Neural cell (in vitro differentiated cells): ENCODE results near the gene FHOD3. TPM values are rescaled to one million over a fixed set of nuclear protein-coding genes. Genes with fewer than 3 reads are reported as not detected.

Experiments used
- H2AFZ ChIP-seq: fragments of 200-600, 300-800 bp; sonication (generic), shearing (Covaris generic); 2 replicates; pipeline ENCODE4 v1.6.0; 2014; ENCODE audit warnings: low read depth, mild to moderate bottlenecking, antibody characterized with exemption, low read length, moderate library complexity
- H3F3A ChIP-seq: fragments of 200-600 bp; shearing (Covaris generic); 2 replicates; pipeline ENCODE4 v1.6.1; 2016; ENCODE audit warnings: mild to moderate bottlenecking, moderate library complexity, mixed read lengths, antibody characterized with exemption, low read length; ENCODE audit not compliant: insufficient read depth, poor library complexity, severe bottlenecking
- H3K27ac ChIP-seq: fragments of 200-600, 300-800 bp; sonication (generic), shearing (Covaris generic); 2 replicates; pipeline ENCODE4 v1.5.1; 2014; ENCODE audit warnings: mild to moderate bottlenecking, low read length, moderate library complexity
- H3K27me3 ChIP-seq: fragments of 300-800, 200-600 bp; sonication (generic), shearing (Covaris generic); 2 replicates; pipeline ENCODE4 v1.6.0; 2014; ENCODE audit warnings: mild to moderate bottlenecking, low read depth, low read length, moderate library complexity; ENCODE audit not compliant: insufficient read depth
- H3K36me3 ChIP-seq: fragments of 300-800, 200-600 bp; sonication (generic), shearing (Covaris generic); 2 replicates; pipeline ENCODE4 v1.5.1; 2014; ENCODE audit warnings: mild to moderate bottlenecking, antibody characterized with exemption, low read length, moderate library complexity; ENCODE audit not compliant: insufficient read depth
- H3K4me2 ChIP-seq: fragments of 300-800, 200-600 bp; sonication (generic), shearing (Covaris generic); 2 replicates; pipeline ENCODE4 v1.6.0; 2014; ENCODE audit warnings: mild to moderate bottlenecking, low read length
- H3K4me3 ChIP-seq: fragments of 300-800, 200-600 bp; sonication (generic), shearing (Covaris generic); 2 replicates; pipeline ENCODE4 v1.5.1; 2014; ENCODE audit warnings: mild to moderate bottlenecking, low read length, moderate library complexity
- H3K79me2 ChIP-seq: fragments of 200-600 bp; shearing (Covaris generic); replicated peaks from 2 replicates; pipeline ENCODE4 v1.6.0; 2014; ENCODE audit warnings: mild to moderate bottlenecking, low read length, moderate library complexity; ENCODE audit not compliant: insufficient read depth
- H3K9ac ChIP-seq: fragments of 300-800, 200-600 bp; sonication (generic), shearing (Covaris generic); 2 replicates; pipeline ENCODE4 v1.6.1; 2016; ENCODE audit warnings: mild to moderate bottlenecking, low read length, mixed read lengths
- H3K9me2 ChIP-seq: fragments of 200-600 bp; shearing (Covaris generic); 2 replicates; pipeline ENCODE4 v1.6.1; 2016; ENCODE audit warnings: mild to moderate bottlenecking, low read length, mixed read lengths; ENCODE audit not compliant: insufficient read depth
- H3K9me3 ChIP-seq: fragments of 200-600, 300-800 bp; sonication (generic), shearing (Covaris generic); 2 replicates; pipeline ENCODE4 v1.6.1; 2016; ENCODE audit warnings: mild to moderate bottlenecking, mixed run types, low read length, moderate library complexity, mixed read lengths
- H4K20me1 ChIP-seq: fragments of 200-600 bp; shearing (Covaris generic); 2 replicates; pipeline ENCODE4 v1.6.1; 2016; ENCODE audit warnings: mild to moderate bottlenecking, mixed run types; ENCODE audit not compliant: insufficient read depth
- EP300 ChIP-seq: fragments of 450-650 bp; conservative IDR thresholded peaks from 2 replicates; pipeline ENCODE4 v1.6.1; 2014; ENCODE audit warnings: antibody characterized with exemption, mild to moderate bottlenecking, moderate library complexity; ENCODE audit not compliant: poor library complexity, severe bottlenecking
- EZH2 ChIP-seq: fragments of 200-600, 300-800 bp; shearing (Covaris generic), sonication (generic); IDR thresholded peaks from 2 replicates; pipeline ENCODE4 v1.6.1; 2014; ENCODE audit warnings: antibody characterized with exemption, low read length, borderline replicate concordance, mild to moderate bottlenecking; ENCODE audit not compliant: insufficient read depth, poor library complexity, severe bottlenecking
- MXI1 ChIP-seq: fragments of 450-650 bp; conservative IDR thresholded peaks from 2 replicates; pipeline ENCODE4 v1.6.1; 2014; ENCODE audit warnings: antibody characterized with exemption, mild to moderate bottlenecking; ENCODE audit not compliant: poor library complexity, severe bottlenecking
- POLR2AphosphoS5 ChIP-seq: IDR thresholded peaks from 2 replicates; pipeline ENCODE4 v1.6.1; 2012
- RAD21 ChIP-seq: fragments of 450-650 bp; conservative IDR thresholded peaks from 2 replicates; pipeline ENCODE4 v1.6.1; 2014; ENCODE audit warnings: antibody characterized with exemption, mild to moderate bottlenecking, moderate library complexity
- SMC3 ChIP-seq: fragments of 450-650 bp; conservative IDR thresholded peaks from 2 replicates; pipeline ENCODE4 v1.6.1; 2014; ENCODE audit warnings: antibody characterized with exemption, mild to moderate bottlenecking, moderate library complexity; ENCODE audit not compliant: poor library complexity
- TAF1 ChIP-seq: IDR thresholded peaks from 2 replicates; pipeline ENCODE4 v1.6.1; 2012; ENCODE audit warnings: low read depth
- polyA plus RNA-seq: library from polyadenylated mRNA; depleted of rRNA; stranded (reverse); fragments of >200 nt; gene quantifications from 2 replicates; pipeline ENCODE4 v1.2.3, GENCODE V29; 2014
- TF ChIP-seq, protein P1 (sequence below): fragments of 450-650 bp; IDR thresholded peaks from 2 replicates; pipeline ENCODE4 v1.5.1; 2014; ENCODE audit warnings: antibody characterized with exemption, mild to moderate bottlenecking, moderate library complexity; ENCODE audit not compliant: poor library complexity, severe bottlenecking
- TF ChIP-seq, protein P2 (sequence below): IDR thresholded peaks from 2 replicates; pipeline ENCODE4 v1.6.1; 2012; ENCODE audit warnings: borderline replicate concordance

FHOD3 gene
- polyA plus RNA-seq, 1 donor from 2014 or later, result 19.4 TPM

DNA sequence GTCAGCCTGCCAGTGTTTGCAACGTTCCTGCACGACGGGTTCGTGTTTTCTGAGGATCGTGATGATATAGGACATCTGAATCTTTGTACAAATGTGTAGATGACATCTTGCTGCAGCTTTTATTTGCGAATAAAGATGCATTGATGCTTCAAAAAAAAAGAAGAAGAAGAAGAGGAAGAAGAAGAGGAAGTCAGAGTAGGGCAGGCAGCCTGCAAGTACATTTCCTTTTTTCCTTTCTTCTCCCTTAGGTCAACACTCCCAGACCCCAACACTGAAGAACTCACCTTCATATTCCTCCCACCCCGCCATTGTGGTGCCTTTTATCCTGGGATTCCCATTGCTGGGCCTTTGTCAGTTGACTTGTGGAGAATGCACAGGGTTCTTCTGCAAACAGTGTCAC lies 91.5 kb downstream of the FHOD3 start:
- Histone ChIP-seq H3K27ac (no peak overlapping the region), H3K79me2 (peaks cover 4% of the 10 kb centered on the region), H2AFZ (no peak overlapping the region), H3K9ac (no peak overlapping the region), H3K27me3 (no peaks in the 10 kb centered on the region), H3K4me2 (no peak overlapping the region), H4K20me1 (no peaks in the 10 kb centered on the region), H3K36me3 (no peaks in the 10 kb centered on the region), H3K4me3 (no peak overlapping the region), H3K9me3 (no peaks in the 10 kb centered on the region), H3F3A (no peaks in the 10 kb centered on the region), H3K9me2 (no peaks in the 10 kb centered on the region)
- TF ChIP-seq RAD21, result no peak
- TF ChIP-seq EZH2, result no peak
- TF ChIP-seq, protein P1, sequence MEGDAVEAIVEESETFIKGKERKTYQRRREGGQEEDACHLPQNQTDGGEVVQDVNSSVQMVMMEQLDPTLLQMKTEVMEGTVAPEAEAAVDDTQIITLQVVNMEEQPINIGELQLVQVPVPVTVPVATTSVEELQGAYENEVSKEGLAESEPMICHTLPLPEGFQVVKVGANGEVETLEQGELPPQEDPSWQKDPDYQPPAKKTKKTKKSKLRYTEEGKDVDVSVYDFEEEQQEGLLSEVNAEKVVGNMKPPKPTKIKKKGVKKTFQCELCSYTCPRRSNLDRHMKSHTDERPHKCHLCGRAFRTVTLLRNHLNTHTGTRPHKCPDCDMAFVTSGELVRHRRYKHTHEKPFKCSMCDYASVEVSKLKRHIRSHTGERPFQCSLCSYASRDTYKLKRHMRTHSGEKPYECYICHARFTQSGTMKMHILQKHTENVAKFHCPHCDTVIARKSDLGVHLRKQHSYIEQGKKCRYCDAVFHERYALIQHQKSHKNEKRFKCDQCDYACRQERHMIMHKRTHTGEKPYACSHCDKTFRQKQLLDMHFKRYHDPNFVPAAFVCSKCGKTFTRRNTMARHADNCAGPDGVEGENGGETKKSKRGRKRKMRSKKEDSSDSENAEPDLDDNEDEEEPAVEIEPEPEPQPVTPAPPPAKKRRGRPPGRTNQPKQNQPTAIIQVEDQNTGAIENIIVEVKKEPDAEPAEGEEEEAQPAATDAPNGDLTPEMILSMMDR, result no peak
- TF ChIP-seq MXI1, result no peak
- TF ChIP-seq SMC3, result no peak
- no peak for TF ChIP-seq EP300
- TF ChIP-seq POLR2AphosphoS5, result no peak
- TF ChIP-seq, protein P2, sequence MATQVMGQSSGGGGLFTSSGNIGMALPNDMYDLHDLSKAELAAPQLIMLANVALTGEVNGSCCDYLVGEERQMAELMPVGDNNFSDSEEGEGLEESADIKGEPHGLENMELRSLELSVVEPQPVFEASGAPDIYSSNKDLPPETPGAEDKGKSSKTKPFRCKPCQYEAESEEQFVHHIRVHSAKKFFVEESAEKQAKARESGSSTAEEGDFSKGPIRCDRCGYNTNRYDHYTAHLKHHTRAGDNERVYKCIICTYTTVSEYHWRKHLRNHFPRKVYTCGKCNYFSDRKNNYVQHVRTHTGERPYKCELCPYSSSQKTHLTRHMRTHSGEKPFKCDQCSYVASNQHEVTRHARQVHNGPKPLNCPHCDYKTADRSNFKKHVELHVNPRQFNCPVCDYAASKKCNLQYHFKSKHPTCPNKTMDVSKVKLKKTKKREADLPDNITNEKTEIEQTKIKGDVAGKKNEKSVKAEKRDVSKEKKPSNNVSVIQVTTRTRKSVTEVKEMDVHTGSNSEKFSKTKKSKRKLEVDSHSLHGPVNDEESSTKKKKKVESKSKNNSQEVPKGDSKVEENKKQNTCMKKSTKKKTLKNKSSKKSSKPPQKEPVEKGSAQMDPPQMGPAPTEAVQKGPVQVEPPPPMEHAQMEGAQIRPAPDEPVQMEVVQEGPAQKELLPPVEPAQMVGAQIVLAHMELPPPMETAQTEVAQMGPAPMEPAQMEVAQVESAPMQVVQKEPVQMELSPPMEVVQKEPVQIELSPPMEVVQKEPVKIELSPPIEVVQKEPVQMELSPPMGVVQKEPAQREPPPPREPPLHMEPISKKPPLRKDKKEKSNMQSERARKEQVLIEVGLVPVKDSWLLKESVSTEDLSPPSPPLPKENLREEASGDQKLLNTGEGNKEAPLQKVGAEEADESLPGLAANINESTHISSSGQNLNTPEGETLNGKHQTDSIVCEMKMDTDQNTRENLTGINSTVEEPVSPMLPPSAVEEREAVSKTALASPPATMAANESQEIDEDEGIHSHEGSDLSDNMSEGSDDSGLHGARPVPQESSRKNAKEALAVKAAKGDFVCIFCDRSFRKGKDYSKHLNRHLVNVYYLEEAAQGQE, result no peak
- TF ChIP-seq TAF1, result no peak

DNA sequence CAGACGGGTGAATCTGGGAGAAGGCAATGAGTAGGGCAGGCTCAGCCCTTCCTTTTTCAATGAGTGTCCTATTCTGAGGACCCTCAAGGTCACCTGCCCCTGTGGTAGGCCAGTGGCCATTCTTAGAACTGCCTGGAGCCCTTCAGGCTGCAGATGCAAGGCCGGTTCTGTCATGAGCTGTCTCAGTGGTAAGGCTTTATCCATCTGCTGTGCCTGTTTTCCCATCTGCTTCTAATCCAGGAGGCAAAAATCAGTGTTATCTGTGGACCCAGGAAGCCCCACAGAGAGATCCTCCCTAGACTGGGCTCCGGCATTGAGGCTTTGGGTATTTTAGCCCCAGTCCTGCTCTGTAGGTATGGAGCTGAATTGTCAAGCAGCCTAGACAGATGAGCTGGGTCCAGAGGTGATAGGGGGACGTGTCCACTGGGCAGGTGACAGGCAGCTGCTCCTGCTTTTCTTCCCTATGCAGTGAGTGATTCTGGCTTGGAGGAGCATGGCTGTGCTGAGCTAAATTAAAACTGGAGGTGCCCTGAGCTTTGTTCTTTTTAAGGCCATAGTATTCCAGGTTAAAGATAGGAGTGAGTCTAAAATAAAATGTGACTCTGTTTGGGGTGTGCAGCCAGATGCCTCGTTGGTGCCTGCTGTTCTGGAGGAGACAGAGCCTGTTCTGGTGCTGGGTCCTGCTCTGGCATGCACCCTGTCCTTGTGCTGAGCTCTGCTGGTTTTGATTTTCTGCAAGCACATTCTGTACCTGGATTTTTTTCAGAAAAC lies 92.5 kb downstream of the FHOD3 start:
- H3K9me3 ChIP-seq, result no peaks in the 10 kb centered on the region
- no peaks in the 10 kb centered on the region for H4K20me1 ChIP-seq
- H2AFZ ChIP-seq, result no peak overlapping the region
- H3K27ac ChIP-seq, result no peak overlapping the region
- H3K9me2 ChIP-seq, result no peaks in the 10 kb centered on the region
- no peak overlapping the region for H3K4me2 ChIP-seq
- H3F3A ChIP-seq, result no peaks in the 10 kb centered on the region
- no peak overlapping the region for H3K4me3 ChIP-seq
- no peak overlapping the region for H3K9ac ChIP-seq
- no peaks in the 10 kb centered on the region for H3K36me3 ChIP-seq
- TF ChIP-seq EZH2 (no peak), RAD21 (no peak), EP300 (no peak)
- TF ChIP-seq, protein P2, result no peak
- TF ChIP-seq, protein P1, result no peak
- H3K27me3 ChIP-seq, result no peaks in the 10 kb centered on the region
- H3K79me2 ChIP-seq, result peaks cover 7% of the 10 kb centered on the region
